ENCODE results near the gene PARD3B.
"Not testable (repeated sequence)": the region's sequence is repeated elsewhere in the genome, so short reads cannot be mapped to it uniquely, and the experiment has no call there.

PARD3B gene

GRCh38 chr2:205218056-205218455, 672.8 kb downstream of the PARD3B start:
- DNase-seq: peak; percentile 58

GRCh38 chr2:205218816-205219215, 673.5 kb downstream of the PARD3B start:
- not testable (repeated sequence) for DNase-seq

GRCh38 chr2:205220559-205220958, 675.3 kb downstream of the PARD3B start:
- no peak for DNase-seq

- no peak for DNase-seq
These were observed 686.8 kb downstream of the PARD3B start for GRCh38 chr2:205232086-205232485.

GRCh38 chr2:205235434-205235833, 690.2 kb downstream of the PARD3B start:
- DNase-seq: no peak

- DNase-seq: no peak
These were observed 692.2 kb downstream of the PARD3B start for GRCh38 chr2:205237524-205237923.

- no peak for DNase-seq
These were observed 699.7 kb downstream of the PARD3B start for GRCh38 chr2:205245001-205245400.

- DNase-seq: peak; percentile 85
These were observed 700.4 kb downstream of the PARD3B start for GRCh38 chr2:205245652-205246051.

GRCh38 chr2:205259121-205259520, 713.8 kb downstream of the PARD3B start:
- DNase-seq: no peak

GRCh38 chr2:205261516-205262020, 716.3 kb downstream of the PARD3B start:
- DNase-seq: peak; percentile 35

- no peak for DNase-seq
These were observed 722.0 kb downstream of the PARD3B start for GRCh38 chr2:205267323-205267722.

- no peak for DNase-seq
These were observed 725.4 kb downstream of the PARD3B start for GRCh38 chr2:205270689-205271088.

- no peak for DNase-seq
These were observed 727.9 kb downstream of the PARD3B start for GRCh38 chr2:205273148-205273547.

GRCh38 chr2:205273627-205274026, 728.4 kb downstream of the PARD3B start:
- no peak for DNase-seq

- DNase-seq: no peak
These were observed 729.5 kb downstream of the PARD3B start for GRCh38 chr2:205274801-205275200.

- peak; percentile 66 for DNase-seq
These were observed 731.0 kb downstream of the PARD3B start for GRCh38 chr2:205276116-205276777.

GRCh38 chr2:205280596-205281236, 735.4 kb downstream of the PARD3B start:
- DNase-seq: no peak

GRCh38 chr2:205283736-205284270, 738.5 kb downstream of the PARD3B start:
- no peak for DNase-seq

GRCh38 chr2:205284334-205284733, 739.1 kb downstream of the PARD3B start:
- DNase-seq: no peak

GRCh38 chr2:205287316-205287715, 742.0 kb downstream of the PARD3B start:
- no peak for DNase-seq

- no peak for DNase-seq
These were observed 743.4 kb downstream of the PARD3B start for GRCh38 chr2:205288686-205289085.

- no peak for DNase-seq
These were observed 745.0 kb downstream of the PARD3B start for GRCh38 chr2:205290299-205290698.

- no peak for DNase-seq
These were observed 747.5 kb downstream of the PARD3B start for GRCh38 chr2:205292665-205293295.

GRCh38 chr2:205293559-205293958, 748.3 kb downstream of the PARD3B start:
- no peak for DNase-seq

All from fibroblast of upper back skin (primary cell).